Activated CD4-positive, alpha-beta T cell treated with anti-CD3 and anti-CD28 coated beads, Interleukin-2, amount 50 U/mL, for 16 hours (primary cell): ENCODE measurements around the gene ATP4B.

ENCODE experiments used
- DNase-seq: peaks from one replicate; pipeline ENCODE4 v3.0.0-alpha.2; 2020

ATP4B gene

GRCh38 chr13:113656003-113656588, 1.9 kb downstream of the ATP4B start:
- DNase-seq = no peak

- DNase-seq = no peak
These were observed 2.5 kb downstream of the ATP4B start for GRCh38 chr13:113655346-113656002.

- no peak for DNase-seq
These were observed 3.2 kb downstream of the ATP4B start for GRCh38 chr13:113654591-113655345.

GRCh38 chr13:113654175-113654560, 3.8 kb downstream of the ATP4B start:
- DNase-seq = no peak

GRCh38 chr13:113653264-113654174, 4.5 kb downstream of the ATP4B start:
- DNase-seq = no peak

GRCh38 chr13:113652404-113653263, 5.4 kb downstream of the ATP4B start:
- DNase-seq = no peak

- no peak for DNase-seq
These were observed 6.2 kb downstream of the ATP4B start for GRCh38 chr13:113651511-113652403.

GRCh38 chr13:113650731-113651148, 7.3 kb downstream of the ATP4B start:
- DNase-seq = no peak

GRCh38 chr13:113650275-113650674, 7.7 kb downstream of the ATP4B start:
- no peak for DNase-seq

- DNase-seq = no peak
These were observed 8.8 kb downstream of the ATP4B start for GRCh38 chr13:113649212-113649611.

GRCh38 chr13:113648216-113648610, 9.8 kb downstream of the ATP4B start:
- no peak for DNase-seq

GRCh38 chr13:113647351-113648215, 10.4 kb downstream of the ATP4B start:
- no peak for DNase-seq

GRCh38 chr13:113646921-113647340, 11.1 kb downstream of the ATP4B start:
- DNase-seq = no peak

GRCh38 chr13:113646376-113646775, 11.6 kb downstream of the ATP4B start:
- DNase-seq = no peak

GRCh38 chr13:113645329-113645728, 12.7 kb downstream of the ATP4B start:
- no peak for DNase-seq

- DNase-seq = no peak
These were observed 13.2 kb downstream of the ATP4B start for GRCh38 chr13:113644800-113645199.

- no peak for DNase-seq
These were observed 14.4 kb downstream of the ATP4B start for GRCh38 chr13:113643593-113643992.

GRCh38 chr13:113642563-113642962, 15.4 kb downstream of the ATP4B start:
- DNase-seq = no peak

GRCh38 chr13:113641426-113641825, 16.6 kb downstream of the ATP4B start:
- no peak for DNase-seq
